MCF 10A (cell line): Measurements from ENCODE around the gene ARPC4. TPM values are rescaled to one million over a fixed set of nuclear protein-coding genes. Genes with fewer than 3 reads are reported as not detected.

Source experiments
- BruUV-seq: library from RNA; stranded (reverse); fragments of 400-500 nt; replicated peaks from 2 replicates; lab custom pipeline; 2021; lab: Mats Ljungman, UMichigan
- CTCF ChIA-PET: fragments of 300-600 bp; sonication (Branson Sonifier 250); formaldehyde crosslinking; extraction: SDS; loops from one replicate; lab custom pipeline; 2021; ENCODE audit warnings: antibody characterized with exemption, inconsistent platforms; lab: Yijun Ruan, JAX
- POLR2A ChIA-PET: fragments of 300-600, 350-650 bp; sonication (Branson Sonifier 250); formaldehyde crosslinking; extraction: SDS; loops from one replicate; lab custom pipeline; 2020; ENCODE audit warnings: antibody characterized with exemption, inconsistent platforms; lab: Yijun Ruan, JAX
- DNase-seq: peaks from one replicate; pipeline ENCODE4 v3.0.0-alpha.2; 2018; ENCODE audit not compliant: unreplicated experiment
- H3K27ac Mint-ChIP-seq: one replicate; pipeline ENCODE4 v1.8.0; 2022; ENCODE audit warnings: mild to moderate bottlenecking, low read depth, mixed read lengths; ENCODE audit not compliant: unreplicated experiment
- H3K27me3 Mint-ChIP-seq: one replicate; pipeline ENCODE4 v1.8.0; 2022; ENCODE audit warnings: mixed read lengths; ENCODE audit not compliant: insufficient read depth, unreplicated experiment
- H3K36me3 Mint-ChIP-seq: one replicate; pipeline ENCODE4 v1.8.0; 2022; ENCODE audit warnings: mild to moderate bottlenecking, moderate library complexity, mixed read lengths; ENCODE audit not compliant: insufficient read depth, unreplicated experiment
- H3K4me1 Mint-ChIP-seq: one replicate; pipeline ENCODE4 v1.8.0; 2022; ENCODE audit warnings: mixed read lengths; ENCODE audit not compliant: insufficient read depth, unreplicated experiment
- H3K4me3 Mint-ChIP-seq: one replicate; pipeline ENCODE4 v1.8.0; 2022; ENCODE audit warnings: mild to moderate bottlenecking, moderate library complexity, mixed read lengths; ENCODE audit not compliant: unreplicated experiment
- H3K9me3 Mint-ChIP-seq: one replicate; pipeline ENCODE4 v1.8.0; 2022; ENCODE audit warnings: mixed read lengths; ENCODE audit not compliant: unreplicated experiment
- CTCF ChIP-seq: fragments of 200-600 bp; IDR thresholded peaks from one replicate; pipeline ENCODE4 v1.8.0; 2022; ENCODE audit warnings: antibody characterized with exemption, mild to moderate bottlenecking; ENCODE audit not compliant: unreplicated experiment
- intact Hi-C: fragments of 100-400 bp; cut with micrococcal nuclease; formaldehyde crosslinking; loops from 2 replicates; pipeline ENCODE4 v1.14.1; 2022
- total RNA-seq: library from RNA; stranded (reverse); gene quantifications from 2 replicates; pipeline ENCODE4 v1.2.3, GENCODE V29; 2022

Gene ARPC4
- total RNA-seq, 1 experiment from 2014 or later = 122 TPM

DNA sequence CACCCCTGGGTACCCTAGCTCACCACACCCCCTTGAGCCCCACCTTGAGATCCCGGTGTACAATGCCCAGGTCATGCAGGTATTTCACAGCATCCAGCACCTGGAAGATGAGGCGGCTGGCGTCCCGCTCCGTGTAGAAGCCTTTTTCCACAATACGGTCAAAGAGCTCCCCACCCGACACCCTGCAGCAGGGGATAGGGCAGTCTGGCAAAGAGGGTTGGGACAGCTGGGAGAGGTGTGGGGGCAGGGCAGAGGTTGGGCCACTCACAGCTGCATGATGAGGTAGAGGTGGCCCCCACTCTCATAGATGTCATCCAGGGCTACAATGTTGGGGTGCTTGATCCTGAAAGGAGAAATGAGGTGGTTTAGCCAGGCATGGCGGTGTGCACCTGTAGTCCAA, 30.0 kb upstream of the ARPC4 start:
- Mint-ChIP-seq H3K9me3 (no peaks in the 10 kb centered on the region), H3K27me3 (no peaks in the 10 kb centered on the region), H3K4me1 (no peaks in the 10 kb centered on the region), H3K4me3 (no peak overlapping the region), H3K36me3 (peaks cover 7% of the 10 kb centered on the region), H3K27ac (no peak overlapping the region)
- intact Hi-C loops = no loop called here
- no TSS peak for BruUV-seq
- TF ChIP-seq CTCF = no peak
- CTCF ChIA-PET = interaction anchor here (1.0 kb wide), 2 partner anchors 8 to 36 kb away, joined by 4 to 5 read pairs; no protein-coding TSS in a partner anchor
- POLR2A ChIA-PET = no interaction called here
- no peak for DNase-seq

GRCh38 chr3:9765865-9766264, 27.0 kb upstream of the ARPC4 start:
- POLR2A ChIA-PET = no interaction called here
- CTCF ChIA-PET = interaction anchor here (0.6 kb wide), 2 partner anchors 33 to 251 kb away, joined by 4 read pairs; no protein-coding TSS in a partner anchor
- H3K27ac Mint-ChIP-seq = no peak overlapping the region
- no peak for DNase-seq
- no peaks in the 10 kb centered on the region for H3K27me3 Mint-ChIP-seq
- no peaks in the 10 kb centered on the region for H3K9me3 Mint-ChIP-seq
- intact Hi-C loops = no loop called here
- H3K4me1 Mint-ChIP-seq = peaks cover 7% of the 10 kb centered on the region
- peaks cover 8% of the 10 kb centered on the region for H3K36me3 Mint-ChIP-seq
- no peak overlapping the region for H3K4me3 Mint-ChIP-seq
- no TSS peak for BruUV-seq
- TF ChIP-seq CTCF = no peak

DNA sequence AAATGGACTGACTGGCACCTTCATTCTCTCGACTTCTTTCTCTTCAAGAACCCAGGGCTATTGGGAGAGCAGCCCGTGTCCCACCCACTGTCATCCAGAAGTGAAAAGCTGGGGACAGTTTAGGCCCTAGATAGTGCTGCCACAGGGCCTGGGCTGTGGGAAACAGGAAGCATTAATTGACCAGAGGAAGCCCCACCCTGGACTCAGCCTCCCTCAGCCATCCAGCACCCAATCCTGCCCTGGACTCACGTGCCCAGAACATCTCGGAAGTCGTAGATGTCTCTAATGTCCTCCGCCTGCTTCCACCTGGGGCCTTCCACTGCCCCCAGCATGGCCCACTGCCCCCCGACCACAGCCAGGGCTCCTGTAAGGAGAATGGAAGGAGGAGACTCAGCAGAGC, 25.5 kb upstream of the ARPC4 start:
- Mint-ChIP-seq H3K27me3 (no peaks in the 10 kb centered on the region), H3K4me1 (peaks cover 7% of the 10 kb centered on the region), H3K9me3 (no peaks in the 10 kb centered on the region), H3K4me3 (no peak overlapping the region), H3K36me3 (peaks cover 4% of the 10 kb centered on the region), H3K27ac (peak overlapping the region; percentile 61)
- DNase-seq = no peak
- TF ChIP-seq CTCF = no peak
- intact Hi-C loops = no loop called here
- POLR2A ChIA-PET = interaction anchor here (1.2 kb wide), 1 partner anchor 35 kb away, joined by 3 read pairs; no protein-coding TSS in a partner anchor
- CTCF ChIA-PET = no interaction called here
- BruUV-seq = no TSS peak

GRCh38 chr3:9768141-9768775, 24.6 kb upstream of the ARPC4 start:
- no TSS peak for BruUV-seq
- Mint-ChIP-seq H3K27ac (peak overlapping the region; percentile 61), H3K9me3 (no peaks in the 10 kb centered on the region), H3K4me1 (peaks cover 7% of the 10 kb centered on the region), H3K27me3 (no peaks in the 10 kb centered on the region), H3K4me3 (no peak overlapping the region), H3K36me3 (peaks cover 4% of the 10 kb centered on the region)
- ChIA-PET POLR2A (interaction anchor here (0.6 to 1.1 kb wide), 3 partner anchors 8 to 130 kb away, joined by 3 read pairs; partner anchors contain the start of genes ARPC4 and TADA3), CTCF (no interaction called here)
- no peak for DNase-seq
- intact Hi-C loops = no loop called here
- no peak for TF ChIP-seq CTCF
